PC-9 (cell line): Measurements from ENCODE around the gene UBE2D3. TPM values are rescaled to one million over a fixed set of nuclear protein-coding genes. Genes with fewer than 3 reads are reported as not detected.

ENCODE experiments used
- BruUV-seq: library from RNA; stranded (reverse); fragments of 400-500 nt; replicated peaks from 2 replicates; lab custom pipeline; 2021; lab: Mats Ljungman, UMichigan
- CTCF ChIA-PET: fragments of 300-600 bp; sonication (Branson Sonifier 250); formaldehyde crosslinking; loops from one replicate; lab custom pipeline; 2022; ENCODE audit warnings: antibody characterized with exemption; lab: Charles Lee
- POLR2A ChIA-PET: fragments of 300-600 bp; sonication (Branson Sonifier 250); formaldehyde crosslinking; loops from one replicate; lab custom pipeline; 2022; ENCODE audit warnings: antibody characterized with exemption; ENCODE audit not compliant: unreplicated experiment; lab: Charles Lee
- DNase-seq, 2 experiments: peaks; one replicate each; pipeline versions ENCODE4 v3.0.0 to v3.0.0-alpha.2; 2015 to 2022; ENCODE audit warnings: mixed read lengths in 1 of 2
- H2AFZ ChIP-seq: fragments of 200-600 bp; sonication (generic); 2 replicates; pipeline ENCODE4 v1.8.1; 2017; ENCODE audit warnings: antibody characterized with exemption
- H3F3A ChIP-seq: fragments of 200-600 bp; sonication (generic); 2 replicates; pipeline ENCODE4 v1.8.1; 2017; ENCODE audit warnings: antibody characterized with exemption, mild to moderate bottlenecking, low read depth; ENCODE audit not compliant: insufficient read depth
- H3K27ac ChIP-seq: fragments of 200-600 bp; sonication (generic); 2 replicates; pipeline ENCODE4 v1.6.1; 2016; ENCODE audit warnings: mixed run types
- H3K27me3 ChIP-seq: fragments of 200-600 bp; sonication (generic); 2 replicates; pipeline ENCODE4 v1.6.1; 2016; ENCODE audit warnings: low read depth, mixed run types; ENCODE audit not compliant: insufficient read depth
- H3K36me3 ChIP-seq: fragments of 200-600 bp; sonication (generic); 2 replicates; pipeline ENCODE4 v1.6.1; 2016; ENCODE audit warnings: low read depth, mixed run types
- H3K4me1 ChIP-seq: fragments of 200-600 bp; sonication (generic); replicated peaks from 2 replicates; pipeline ENCODE4 v1.6.1; 2016; ENCODE audit warnings: mixed run types; ENCODE audit not compliant: insufficient read depth
- H3K4me2 ChIP-seq: fragments of 200-600 bp; sonication (generic); 2 replicates; pipeline ENCODE4 v1.6.1; 2017; ENCODE audit warnings: mixed run types
- H3K4me3 ChIP-seq: fragments of 200-600 bp; sonication (generic); 2 replicates; pipeline ENCODE4 v1.6.1; 2016; ENCODE audit warnings: mixed run types
- H3K79me2 ChIP-seq: fragments of 200-600 bp; sonication (generic); 2 replicates; pipeline ENCODE4 v1.6.1; 2017; ENCODE audit warnings: low read depth, mixed run types
- H3K9me2 ChIP-seq: fragments of 200-600 bp; sonication (generic); 2 replicates; pipeline ENCODE4 v1.8.1; 2017; ENCODE audit warnings: mild to moderate bottlenecking; ENCODE audit not compliant: insufficient read depth
- H3K9me3 ChIP-seq: fragments of 200-600 bp; sonication (generic); 2 replicates; pipeline ENCODE4 v1.8.1; 2016; ENCODE audit warnings: low read depth; ENCODE audit not compliant: insufficient read depth
- H4K20me1 ChIP-seq: fragments of 200-600 bp; sonication (generic); 2 replicates; pipeline ENCODE4 v1.8.1; 2017; ENCODE audit not compliant: insufficient read depth
- EZH2 ChIP-seq: fragments of 200-600 bp; sonication (generic); IDR thresholded peaks from 2 replicates; pipeline ENCODE4 v1.8.0; 2017; ENCODE audit warnings: antibody characterized with exemption, low read depth
- intact Hi-C: fragments of 100-400 bp; cut with micrococcal nuclease; formaldehyde crosslinking; loops from one replicate; pipeline ENCODE4 v1.10.0; 2022; ENCODE audit not compliant: unreplicated experiment
- total RNA-seq: library from RNA; stranded (reverse); gene quantifications from 2 replicates; pipeline ENCODE4 v1.2.3, GENCODE V29; 2021
- TF ChIP-seq, protein P1 (sequence below): fragments of 200-600 bp; sonication (generic); conservative IDR thresholded peaks from 2 replicates; pipeline ENCODE4 v1.6.1; 2017; ENCODE audit warnings: mixed run types, antibody characterized with exemption, mild to moderate bottlenecking, moderate library complexity

Gene UBE2D3
- total RNA-seq, 1 experiment from 2014 or later: 183 TPM

DNA sequence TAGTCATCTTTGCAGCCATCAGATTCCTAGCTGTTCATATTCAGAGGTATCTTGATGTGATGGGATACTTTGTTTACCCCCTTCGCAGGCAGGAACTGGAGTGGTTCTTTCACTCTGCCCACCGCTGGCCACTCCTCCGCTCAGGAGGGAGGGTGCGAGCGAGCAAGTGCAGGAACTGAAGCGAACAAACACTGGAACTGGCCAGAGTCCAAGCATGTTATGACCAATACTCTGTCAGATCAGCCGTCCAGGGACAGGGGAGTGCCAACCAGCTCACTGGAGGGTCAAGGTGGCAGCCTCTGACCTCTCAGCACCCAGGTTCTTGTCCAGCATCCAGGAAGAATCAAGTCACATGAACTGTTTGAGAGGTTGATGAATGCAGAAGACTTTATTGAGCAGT is 48.6 kb downstream of the UBE2D3 start:
- Histone ChIP-seq H3K9me2 (no peaks in the 10 kb centered on the region), H3K4me2 (no peak overlapping the region), H3K79me2 (no peaks in the 10 kb centered on the region), H4K20me1 (no peaks in the 10 kb centered on the region), H3K27ac (no peak overlapping the region), H3K27me3 (no peaks in the 10 kb centered on the region), H3F3A (peaks cover 3% of the 10 kb centered on the region; the same call in 1 of the 2 replicates), H3K4me1 (peaks cover 6% of the 10 kb centered on the region), H3K4me3 (no peak overlapping the region), H3K36me3 (no peaks in the 10 kb centered on the region), H2AFZ (no peak overlapping the region), H3K9me3 (no peaks in the 10 kb centered on the region)
- CTCF ChIA-PET: no interaction called here
- no peak for DNase-seq
- no TSS peak for BruUV-seq
- intact Hi-C loops: no loop called here
- POLR2A ChIA-PET: no interaction called here
- TF ChIP-seq EZH2: no peak
- TF ChIP-seq, protein P1, sequence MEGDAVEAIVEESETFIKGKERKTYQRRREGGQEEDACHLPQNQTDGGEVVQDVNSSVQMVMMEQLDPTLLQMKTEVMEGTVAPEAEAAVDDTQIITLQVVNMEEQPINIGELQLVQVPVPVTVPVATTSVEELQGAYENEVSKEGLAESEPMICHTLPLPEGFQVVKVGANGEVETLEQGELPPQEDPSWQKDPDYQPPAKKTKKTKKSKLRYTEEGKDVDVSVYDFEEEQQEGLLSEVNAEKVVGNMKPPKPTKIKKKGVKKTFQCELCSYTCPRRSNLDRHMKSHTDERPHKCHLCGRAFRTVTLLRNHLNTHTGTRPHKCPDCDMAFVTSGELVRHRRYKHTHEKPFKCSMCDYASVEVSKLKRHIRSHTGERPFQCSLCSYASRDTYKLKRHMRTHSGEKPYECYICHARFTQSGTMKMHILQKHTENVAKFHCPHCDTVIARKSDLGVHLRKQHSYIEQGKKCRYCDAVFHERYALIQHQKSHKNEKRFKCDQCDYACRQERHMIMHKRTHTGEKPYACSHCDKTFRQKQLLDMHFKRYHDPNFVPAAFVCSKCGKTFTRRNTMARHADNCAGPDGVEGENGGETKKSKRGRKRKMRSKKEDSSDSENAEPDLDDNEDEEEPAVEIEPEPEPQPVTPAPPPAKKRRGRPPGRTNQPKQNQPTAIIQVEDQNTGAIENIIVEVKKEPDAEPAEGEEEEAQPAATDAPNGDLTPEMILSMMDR: no peak

DNA sequence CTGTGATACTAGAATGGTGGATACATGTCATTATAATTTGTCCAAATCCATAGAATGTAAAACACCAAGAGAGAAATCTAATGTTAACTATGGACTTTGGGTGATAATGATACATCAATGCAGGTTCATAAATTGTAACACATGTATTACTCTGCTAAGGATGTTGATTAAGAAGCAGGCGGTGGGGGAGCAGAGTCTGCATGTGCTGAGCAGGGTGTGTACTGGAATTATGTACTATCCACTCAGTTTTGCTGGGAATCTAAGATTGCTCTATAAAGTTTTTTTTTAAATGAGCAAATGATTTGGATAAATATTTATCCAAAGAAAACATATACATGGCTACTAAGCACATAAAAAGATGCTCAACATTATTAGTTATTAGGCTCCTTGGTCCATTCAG is 51.5 kb downstream of the UBE2D3 start:
- Histone ChIP-seq H2AFZ (no peak overlapping the region), H3F3A (peaks cover 3% of the 10 kb centered on the region; the same call in 1 of the 2 replicates), H4K20me1 (no peaks in the 10 kb centered on the region), H3K4me3 (no peak overlapping the region), H3K4me2 (no peak overlapping the region), H3K9me2 (no peaks in the 10 kb centered on the region), H3K27me3 (no peaks in the 10 kb centered on the region), H3K9me3 (no peaks in the 10 kb centered on the region), H3K27ac (no peak overlapping the region), H3K36me3 (no peaks in the 10 kb centered on the region), H3K4me1 (peaks cover 3% of the 10 kb centered on the region), H3K79me2 (no peaks in the 10 kb centered on the region)
- BruUV-seq: no TSS peak
- TF ChIP-seq, protein P1: no peak
- no peak for TF ChIP-seq EZH2
- ChIA-PET CTCF (no interaction called here), POLR2A (no interaction called here)
- intact Hi-C loops: no loop called here
- DNase-seq: no peak

DNA sequence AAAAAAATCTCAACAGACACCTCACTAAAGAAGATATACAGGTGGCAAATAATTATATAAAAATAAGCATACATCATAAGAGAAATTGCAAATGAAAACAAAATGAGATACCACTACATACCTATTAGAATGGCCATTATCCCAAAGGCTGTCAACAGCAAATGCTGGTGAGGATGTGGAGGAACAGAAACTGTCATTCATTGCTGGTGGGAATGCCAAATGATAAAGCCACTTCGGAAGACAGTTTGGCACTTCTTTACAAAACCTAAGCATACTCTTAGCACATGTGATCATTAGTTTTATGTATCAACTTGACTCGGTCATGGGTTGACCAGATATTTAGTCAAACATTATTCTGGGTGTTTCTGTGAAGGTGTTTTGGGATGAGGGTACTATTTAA is 53.1 kb downstream of the UBE2D3 start:
- intact Hi-C loops: no loop called here
- no TSS peak for BruUV-seq
- ChIA-PET POLR2A (no interaction called here), CTCF (no interaction called here)
- no peak overlapping the region for H2AFZ ChIP-seq
- no peaks in the 10 kb centered on the region for H4K20me1 ChIP-seq
- no peaks in the 10 kb centered on the region for H3K9me2 ChIP-seq
- no peaks in the 10 kb centered on the region for H3K79me2 ChIP-seq
- no peak overlapping the region for H3K4me3 ChIP-seq
- no peaks in the 10 kb centered on the region for H3K36me3 ChIP-seq
- TF ChIP-seq, protein P1: no peak
- no peak for TF ChIP-seq EZH2
- no peak overlapping the region for H3K27ac ChIP-seq
- no peaks in the 10 kb centered on the region for H3K27me3 ChIP-seq
- H3F3A ChIP-seq: no peaks in the 10 kb centered on the region
- no peaks in the 10 kb centered on the region for H3K9me3 ChIP-seq
- no peak for DNase-seq
- no peaks in the 10 kb centered on the region for H3K4me1 ChIP-seq
- H3K4me2 ChIP-seq: no peak overlapping the region
